ENCODE data around the gene DPY19L3.

DNA sequence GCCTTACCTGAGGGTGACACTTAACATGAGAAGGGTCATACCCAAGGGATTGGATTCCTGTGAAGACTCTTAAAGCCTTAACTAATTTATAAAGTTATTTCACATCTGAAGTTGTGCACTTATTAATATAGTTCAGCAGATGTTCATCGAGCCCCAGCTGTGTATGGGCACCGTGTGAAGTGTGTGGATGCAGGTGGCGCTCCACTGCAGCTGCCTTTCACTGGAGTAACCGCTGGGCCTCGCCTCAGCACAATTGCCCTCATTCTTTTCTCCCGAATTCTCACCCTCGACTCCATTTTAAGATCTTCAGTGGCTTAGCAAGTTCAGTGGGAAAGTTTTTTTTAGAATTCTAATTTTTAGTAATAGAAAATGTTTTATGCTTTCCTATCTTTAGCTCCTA lies 66.2 kb downstream of the DPY19L3 start:
- TF ChIP-seq, protein P1, sequence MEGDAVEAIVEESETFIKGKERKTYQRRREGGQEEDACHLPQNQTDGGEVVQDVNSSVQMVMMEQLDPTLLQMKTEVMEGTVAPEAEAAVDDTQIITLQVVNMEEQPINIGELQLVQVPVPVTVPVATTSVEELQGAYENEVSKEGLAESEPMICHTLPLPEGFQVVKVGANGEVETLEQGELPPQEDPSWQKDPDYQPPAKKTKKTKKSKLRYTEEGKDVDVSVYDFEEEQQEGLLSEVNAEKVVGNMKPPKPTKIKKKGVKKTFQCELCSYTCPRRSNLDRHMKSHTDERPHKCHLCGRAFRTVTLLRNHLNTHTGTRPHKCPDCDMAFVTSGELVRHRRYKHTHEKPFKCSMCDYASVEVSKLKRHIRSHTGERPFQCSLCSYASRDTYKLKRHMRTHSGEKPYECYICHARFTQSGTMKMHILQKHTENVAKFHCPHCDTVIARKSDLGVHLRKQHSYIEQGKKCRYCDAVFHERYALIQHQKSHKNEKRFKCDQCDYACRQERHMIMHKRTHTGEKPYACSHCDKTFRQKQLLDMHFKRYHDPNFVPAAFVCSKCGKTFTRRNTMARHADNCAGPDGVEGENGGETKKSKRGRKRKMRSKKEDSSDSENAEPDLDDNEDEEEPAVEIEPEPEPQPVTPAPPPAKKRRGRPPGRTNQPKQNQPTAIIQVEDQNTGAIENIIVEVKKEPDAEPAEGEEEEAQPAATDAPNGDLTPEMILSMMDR (IDR thresholded peaks at IDR 0.05 in 4 of 5, conservative IDR thresholded peaks at IDR 0.05 in 1 of 5), result no peak
- no peak for TF ChIP-seq POLR2A (IDR thresholded peaks at IDR 0.05)
